Ovary (tissue), 9 donors: Measurements from ENCODE around the gene TECPR2. TPM values are rescaled to one million over a fixed set of nuclear protein-coding genes. Genes with fewer than 3 reads are reported as not detected.

Source experiments
- DNase-seq, 5 donors: peaks; one replicate each; pipeline ENCODE4 v3.0.0-alpha.2; 2019 to 2020
- H3K27ac ChIP-seq, 2 donors: fragments of 200-600 bp; one replicate each; pipeline versions ENCODE4 v1.5.1 to v1.8.0; 2019 to 2022
- H3K27me3 ChIP-seq: fragments of 200-600 bp; one replicate; pipeline ENCODE4 v1.8.0; 2022
- H3K36me3 ChIP-seq: fragments of 200-600 bp; sonication (generic); one replicate; pipeline ENCODE4 v1.5.1; 2019
- H3K4me1 ChIP-seq: one replicate; pipeline ENCODE4 v1.8.1; 2013; ENCODE audit warnings: mild to moderate bottlenecking, moderate library complexity; ENCODE audit not compliant: insufficient read depth
- H3K4me3 ChIP-seq: fragments of 200-600 bp; sonication (generic); one replicate; pipeline ENCODE4 v1.5.1; 2017
- H3K9me3 ChIP-seq, 2 donors: fragments of 200-600 bp in 1 of 2; sonication (generic) in 1 of 2; one replicate each; pipeline versions ENCODE4 v1.5.1 to v1.8.1; 2013 to 2019; ENCODE audit warnings: mild to moderate bottlenecking in 1 of 2, moderate library complexity in 1 of 2
- EP300 ChIP-seq: sonication (generic); formaldehyde crosslinking; IDR thresholded peaks from one replicate; pipeline ENCODE4 v1.6.1; 2017; ENCODE audit warnings: antibody characterized with exemption
- POLR2A ChIP-seq: fragments of 450-650 bp; IDR thresholded peaks from one replicate; pipeline ENCODE4 v1.6.1; 2017; ENCODE audit warnings: antibody characterized with exemption, mild to moderate bottlenecking, moderate library complexity
- WGBS, 3 donors: extraction: QIAGEN DNeasy Blood & Tissue Kit in 1 of 3; methylation state at CpG; one replicate each; pipeline versions ENCODE4 v1.1.5 to v1.1.7; 2013 to 2017; 5-methylcytosine and 5-hydroxymethylcytosine counted together
- intact Hi-C, 4 donors: fragments of 100-400 bp; cut with DNase I; formaldehyde crosslinking; loops; one replicate each; pipeline versions ENCODE4 v1.11.0 to v1.15.1; 2022 to 2023
- polyA plus RNA-seq, 2 donors: library from polyadenylated mRNA; stranded (reverse); fragments of 200-250 nt in 1 of 2; fragments of 350-450 nt in 1 of 2; fragmentation: Illumina TruSeq in 1 of 2; extraction: RNeasy Lipid Tissue Mini Kit (QIAGEN cat#74804) in 1 of 2; gene quantifications; one replicate each; pipeline ENCODE4 v1.2.3, GENCODE V29; 2013 to 2014
- total RNA-seq, 7 donors: library from RNA; depleted of rRNA in 2 of 7; stranded (reverse); fragments of >200 nt in 2 of 7; fragmentation: NEBNext Ultra II Directional in 3 of 7; extraction: Animal tissue kit (Norgen Biotek cat#: 25700) in 3 of 7; gene quantifications; one replicate each; pipeline versions ENCODE4 v1.1.0 to v1.2.4, GENCODE V29; 2016 to 2023
- TF ChIP-seq, protein P1 (sequence below), 3 donors: fragments of 450-650 bp in 2 of 3; fragments of 200-600 bp in 1 of 3; IDR thresholded peaks; one replicate each; pipeline versions ENCODE4 v1.5.1 to v1.8.0; 2016 to 2022; ENCODE audit warnings: antibody characterized with exemption in 3 of 3, mild to moderate bottlenecking in 1 of 3
- donor health status: DM: no; HTN: no; CAD: no; lungs with moderate emphysema.
- donor health status: DM: no; HTN: no; CAD: no.
- donor health status: Bipolar disorder and iron deficiency.
- donor health status: DM: yes; HTN: yes; CAD: no.
- donor health status: DM: no; HTN: no; CAD: no.
- donor health status: DM: yes; HTN: yes; CAD: no.

TECPR2 gene
- total and polyA plus RNA-seq, 9 donors, result 8.6 to 29.3 (median 25.8) TPM

DNA sequence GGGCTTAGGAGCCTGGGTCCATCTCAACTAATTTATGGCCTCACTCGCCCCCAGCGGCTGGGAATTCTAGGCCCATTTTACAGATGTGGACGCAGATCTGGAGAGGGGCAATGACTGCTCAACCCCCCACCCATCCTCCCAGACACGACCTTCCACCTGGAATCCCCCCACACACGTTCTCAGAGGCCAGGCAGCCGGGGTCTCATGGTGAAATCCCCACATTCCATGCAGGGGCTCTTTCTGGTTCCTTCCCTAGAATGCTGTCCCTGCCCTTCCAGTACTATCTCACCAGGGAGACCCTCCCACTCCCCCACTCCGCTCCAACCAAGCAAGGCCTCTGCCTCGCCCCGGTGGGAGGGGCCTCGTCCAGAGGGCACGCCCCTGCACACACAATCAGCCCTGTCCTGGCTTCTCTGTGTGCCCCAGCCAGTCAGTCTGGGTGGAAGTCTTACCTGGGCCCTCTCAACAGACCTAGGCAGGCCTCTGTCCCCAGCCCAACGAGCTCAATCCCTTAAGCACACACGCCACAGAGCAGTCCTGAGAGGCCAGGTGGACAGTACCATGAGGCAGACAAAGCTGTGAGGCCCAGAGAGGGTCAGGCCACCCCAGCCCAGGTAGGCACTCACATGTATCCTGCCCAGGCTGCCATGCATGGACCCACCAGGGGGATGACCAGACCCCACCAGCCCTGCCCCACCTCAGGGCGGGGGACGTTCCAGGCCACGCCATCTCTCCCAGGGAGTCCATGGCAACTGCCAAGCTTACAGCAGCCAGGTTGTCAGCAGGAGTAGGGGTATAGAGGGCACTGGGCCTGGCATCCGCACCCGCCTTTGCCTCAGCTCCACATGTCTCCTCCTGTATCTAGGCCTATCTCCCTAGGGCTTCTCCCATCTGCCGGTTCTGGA, 148.1 kb downstream of the TECPR2 start:
- H3K9me3 ChIP-seq, result no peaks in the 10 kb centered on the region
- DNase-seq, result peak in 1 of 5 donors; percentile 52
- H3K27me3 ChIP-seq, result no peaks in the 10 kb centered on the region
- H3K27ac ChIP-seq, result no peak overlapping the region
- H3K4me1 ChIP-seq, result no peaks in the 10 kb centered on the region
- WGBS, 3 donors, result 68 to 76% (median 72%) methylated on average over 18 to 19 of the region's 19 CpGs
- no peaks in the 10 kb centered on the region for H3K36me3 ChIP-seq
- TF ChIP-seq EP300 (no peak), POLR2A (no peak)
- TF ChIP-seq, protein P1, sequence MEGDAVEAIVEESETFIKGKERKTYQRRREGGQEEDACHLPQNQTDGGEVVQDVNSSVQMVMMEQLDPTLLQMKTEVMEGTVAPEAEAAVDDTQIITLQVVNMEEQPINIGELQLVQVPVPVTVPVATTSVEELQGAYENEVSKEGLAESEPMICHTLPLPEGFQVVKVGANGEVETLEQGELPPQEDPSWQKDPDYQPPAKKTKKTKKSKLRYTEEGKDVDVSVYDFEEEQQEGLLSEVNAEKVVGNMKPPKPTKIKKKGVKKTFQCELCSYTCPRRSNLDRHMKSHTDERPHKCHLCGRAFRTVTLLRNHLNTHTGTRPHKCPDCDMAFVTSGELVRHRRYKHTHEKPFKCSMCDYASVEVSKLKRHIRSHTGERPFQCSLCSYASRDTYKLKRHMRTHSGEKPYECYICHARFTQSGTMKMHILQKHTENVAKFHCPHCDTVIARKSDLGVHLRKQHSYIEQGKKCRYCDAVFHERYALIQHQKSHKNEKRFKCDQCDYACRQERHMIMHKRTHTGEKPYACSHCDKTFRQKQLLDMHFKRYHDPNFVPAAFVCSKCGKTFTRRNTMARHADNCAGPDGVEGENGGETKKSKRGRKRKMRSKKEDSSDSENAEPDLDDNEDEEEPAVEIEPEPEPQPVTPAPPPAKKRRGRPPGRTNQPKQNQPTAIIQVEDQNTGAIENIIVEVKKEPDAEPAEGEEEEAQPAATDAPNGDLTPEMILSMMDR (IDR thresholded peaks at IDR 0.05), result no peak
- H3K4me3 ChIP-seq, result no peak overlapping the region
- intact Hi-C loops, result no loop called here

DNA sequence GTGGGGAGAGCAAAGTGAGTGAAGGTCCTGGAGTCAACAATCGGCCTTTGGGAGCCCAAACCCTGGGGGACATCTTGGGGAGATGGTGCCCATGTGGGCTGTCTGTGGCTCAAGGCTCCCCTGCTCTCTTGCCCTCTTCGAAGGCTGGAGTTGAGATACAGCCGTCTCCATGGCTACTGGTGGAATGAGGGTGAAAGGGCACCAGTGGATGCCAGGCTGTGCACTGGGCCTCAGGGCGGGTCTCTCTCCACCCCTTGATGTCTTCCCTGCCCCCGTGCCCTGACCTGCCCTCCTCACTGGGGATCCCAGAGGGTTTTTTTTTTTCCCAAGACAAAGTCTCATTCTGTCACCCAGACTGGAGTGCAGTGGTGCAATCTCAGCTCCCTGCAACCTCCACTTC, 148.8 kb downstream of the TECPR2 start:
- Histone ChIP-seq H3K27ac (no peak overlapping the region), H3K36me3 (no peaks in the 10 kb centered on the region), H3K9me3 (no peaks in the 10 kb centered on the region), H3K4me1 (peaks cover 3% of the 10 kb centered on the region), H3K27me3 (no peaks in the 10 kb centered on the region), H3K4me3 (no peak overlapping the region)
- DNase-seq, result peak in 1 of 5 donors; percentile 30
- WGBS, 3 donors, result 80 to 83% (median 83%) methylated on average over 5 of the region's 5 CpGs
- intact Hi-C loops, result no loop called here
- TF ChIP-seq, protein P1 (IDR thresholded peaks at IDR 0.05), result no peak
- no peak for TF ChIP-seq POLR2A
- no peak for TF ChIP-seq EP300

DNA sequence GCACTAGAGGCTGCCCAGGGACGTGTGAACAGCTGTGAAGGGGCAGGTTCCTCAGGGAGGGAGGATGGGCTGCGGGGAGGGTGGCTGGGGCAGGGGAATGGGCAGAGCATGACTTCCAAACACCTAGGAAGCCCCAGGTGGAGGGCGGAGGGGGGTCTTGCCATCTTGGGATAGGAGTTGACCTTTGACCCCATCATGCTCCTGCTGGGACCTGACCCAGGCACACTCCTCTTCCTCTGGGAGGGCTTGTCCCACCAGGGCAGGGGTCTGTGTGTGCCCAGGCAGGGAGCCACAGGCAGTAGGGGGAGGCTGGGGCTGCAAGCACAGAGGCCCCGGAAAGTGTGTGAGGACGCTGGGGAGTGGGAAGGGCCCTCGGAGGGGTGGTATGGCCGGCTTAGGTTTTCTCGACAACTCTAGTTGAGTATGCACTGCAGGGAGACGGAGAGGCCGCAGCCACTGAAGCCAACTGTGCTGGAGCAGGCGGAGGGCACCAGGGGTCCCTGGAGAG, 150.1 kb downstream of the TECPR2 start:
- no peaks in the 10 kb centered on the region for H3K27me3 ChIP-seq
- 81 to 91% (median 85%) methylated on average over 11 of the region's 11 CpGs for WGBS, 3 donors
- no peaks in the 10 kb centered on the region for H3K36me3 ChIP-seq
- no peak for TF ChIP-seq EP300
- TF ChIP-seq POLR2A, result no peak
- TF ChIP-seq, protein P1 (IDR thresholded peaks at IDR 0.05), result no peak
- DNase-seq, result peak in 1 of 5 donors; percentile 38
- H3K27ac ChIP-seq, result no peak overlapping the region
- H3K9me3 ChIP-seq, result no peaks in the 10 kb centered on the region
- intact Hi-C loops, result loop anchor here in 1 of 4 donors (2.0 kb wide), 1 partner anchor 74 kb away; no protein-coding TSS in a partner anchor
- H3K4me1 ChIP-seq, result peaks cover 4% of the 10 kb centered on the region
- no peak overlapping the region for H3K4me3 ChIP-seq

DNA sequence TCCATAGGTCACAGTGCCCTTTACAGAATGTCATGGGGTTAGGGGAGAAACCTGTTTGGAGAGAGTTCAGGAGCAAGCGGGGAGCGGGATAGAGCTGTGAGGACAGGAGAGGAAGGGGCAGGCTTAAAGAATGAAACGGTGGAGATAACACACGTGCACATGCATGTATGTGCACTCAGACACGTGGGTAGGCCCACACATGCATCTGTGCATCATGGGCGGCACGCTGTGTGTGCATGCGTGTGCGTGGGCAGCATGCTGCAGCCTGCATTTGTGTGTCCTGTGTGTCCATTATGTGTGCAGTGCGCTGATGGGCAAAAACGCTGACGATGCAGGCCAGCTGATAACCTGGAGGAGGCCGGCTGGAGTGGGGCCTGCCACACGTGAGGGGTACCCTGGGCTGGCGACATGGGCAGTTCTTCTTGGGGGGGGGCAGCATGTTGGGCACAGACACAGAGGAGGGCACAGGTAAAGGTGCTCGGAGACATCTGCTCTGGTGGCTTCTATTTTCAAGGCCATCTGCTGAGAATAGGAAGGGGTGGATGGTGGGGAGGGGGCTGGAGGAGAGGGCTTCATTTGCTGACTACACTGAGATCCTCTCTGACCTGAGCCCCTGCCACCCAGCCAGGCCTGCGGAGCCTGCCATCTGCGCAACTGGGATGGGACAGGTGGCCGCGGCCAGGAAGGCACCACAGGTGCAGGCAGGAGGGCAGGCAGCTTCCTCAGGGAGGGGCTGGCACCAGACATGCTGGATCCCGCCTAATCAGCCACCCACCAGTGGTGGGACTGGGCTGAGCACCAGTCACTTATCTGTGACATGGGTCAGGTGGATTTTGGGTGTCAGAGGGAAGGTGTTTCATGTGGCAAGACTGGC, 151.4 kb downstream of the TECPR2 start:
- Histone ChIP-seq H3K27ac (no peak overlapping the region), H3K4me1 (peaks cover 4% of the 10 kb centered on the region), H3K4me3 (no peak overlapping the region), H3K9me3 (no peaks in the 10 kb centered on the region), H3K36me3 (no peaks in the 10 kb centered on the region), H3K27me3 (no peaks in the 10 kb centered on the region)
- peak in 1 of 5 donors; percentile 33 for DNase-seq
- no peak for TF ChIP-seq EP300
- TF ChIP-seq, protein P1 (IDR thresholded peaks at IDR 0.05), result no peak
- TF ChIP-seq POLR2A, result no peak
- 76 to 86% (median 81%) methylated on average over 19 to 21 of the region's 21 CpGs for WGBS, 3 donors
- intact Hi-C loops, result loop anchor here in 1 of 4 donors (2.0 kb wide), 1 partner anchor 75 kb away; no protein-coding TSS in a partner anchor
